Urinary bladder (tissue), 2 donors: ENCODE data around the gene ACADM. TPM values are rescaled to one million over a fixed set of nuclear protein-coding genes. Genes with fewer than 3 reads are reported as not detected.

ENCODE experiments used
- polyA plus RNA-seq: library from polyadenylated mRNA; stranded (reverse); fragments of 200-250 nt; gene quantifications from one replicate; pipeline ENCODE4 v1.2.3, GENCODE V29; 2013
- small RNA-seq: library from RNA; depleted of rRNA; stranded (forward); fragments of <200 nt; gene quantifications from one replicate; pipeline ENCODE3, GENCODE V24; 2014
- total RNA-seq: library from RNA; depleted of rRNA; stranded (reverse); fragments of >200 nt; gene quantifications from one replicate; pipeline ENCODE4 v1.2.3, GENCODE V29; 2014
- donor health status: healthy.

The ACADM gene
- total and polyA plus RNA-seq, 2 donors, result 36.8 to 90.3 TPM

Small RNAs within 50 kb of the gene (small RNA-seq; reads per million reads assigned to genes)
- not detected for gene SNORD45A
- not detected for gene SNORD45B
- not detected for gene SNORD45C

Other genes starting within 250 kb of the ACADM start
- gene SLC44A5, start 113.6 kb upstream of the ACADM start, total RNA-seq, result 5.9 TPM
- gene SLC44A5, start 113.6 kb upstream of the ACADM start, polyA plus RNA-seq, result 0.77 TPM
- 108 TPM for gene RABGGTB, start 61.5 kb downstream of the ACADM start, total RNA-seq
- gene RABGGTB, start 61.5 kb downstream of the ACADM start, polyA plus RNA-seq, result 50.0 TPM
- gene MSH4, start 72.2 kb downstream of the ACADM start, total RNA-seq, result 0.90 TPM
- gene MSH4, start 72.2 kb downstream of the ACADM start, polyA plus RNA-seq, result 0.10 TPM
- gene ASB17, start 207.7 kb downstream of the ACADM start, total RNA-seq, result not detected
- not detected for gene ASB17, start 207.7 kb downstream of the ACADM start, polyA plus RNA-seq